CD8-positive, alpha-beta memory T cell (primary cell): Measurements from ENCODE around the gene CHSY3. TPM values are rescaled to one million over a fixed set of nuclear protein-coding genes. Genes with fewer than 3 reads are reported as not detected.

Experiments used
- CTCF ChIA-PET: fragments of 350-600 bp; sonication (Branson Sonifier 250); formaldehyde crosslinking; loops from one replicate; lab custom pipeline; 2021; ENCODE audit warnings: antibody characterized with exemption; lab: Charles Lee
- POLR2A ChIA-PET: fragments of 350-600 bp; sonication (Branson Sonifier 250); formaldehyde crosslinking; loops from one replicate; lab custom pipeline; 2021; ENCODE audit warnings: antibody characterized with exemption; lab: Charles Lee
- DNase-seq, 5 donors: peaks; one replicate each; pipeline versions ENCODE4 v3.0.0 to v3.0.0-alpha.2; 2020 to 2022; ENCODE audit warnings: mixed read lengths in 1 of 5
- H3K27ac ChIP-seq: one replicate; pipeline ENCODE4 v1.7.0; 2013; ENCODE audit warnings: low read depth, mild to moderate bottlenecking, low read length, moderate library complexity
- H3K27me3 ChIP-seq: 2 replicates; pipeline ENCODE4 v1.7.0; 2013; ENCODE audit warnings: low read length, mild to moderate bottlenecking; ENCODE audit not compliant: insufficient read depth, poor library complexity, severe bottlenecking
- H3K36me3 ChIP-seq: 2 replicates; pipeline ENCODE4 v1.7.0; 2013; ENCODE audit warnings: mild to moderate bottlenecking, low read length, moderate library complexity; ENCODE audit not compliant: insufficient read depth
- H3K4me1 ChIP-seq: 2 replicates; pipeline ENCODE4 v1.7.0; 2013; ENCODE audit warnings: mild to moderate bottlenecking, low read length, moderate library complexity; ENCODE audit not compliant: insufficient read depth
- H3K4me3 ChIP-seq: 2 replicates; pipeline ENCODE4 v1.7.0; 2013; ENCODE audit warnings: mild to moderate bottlenecking, low read length
- H3K9me3 ChIP-seq: 2 replicates; pipeline ENCODE4 v1.7.0; 2013; ENCODE audit warnings: mild to moderate bottlenecking, low read length
- H3K27ac Mint-ChIP-seq, 8 donors: one replicate each; pipeline ENCODE4 v1.8.0; 2020 to 2021; ENCODE audit warnings: mixed read lengths in 8 of 8, mild to moderate bottlenecking in 6 of 8, inconsistent platforms in 3 of 8, moderate library complexity in 3 of 8
- H3K27me3 Mint-ChIP-seq, 2 donors: one replicate each; pipeline ENCODE4 v1.8.0; 2020 to 2021; ENCODE audit warnings: mixed read lengths in 2 of 2, mild to moderate bottlenecking in 1 of 2, moderate library complexity in 1 of 2
- H3K36me3 Mint-ChIP-seq, 3 donors: one replicate each; pipeline ENCODE4 v1.8.0; 2020 to 2021; ENCODE audit warnings: mixed read lengths in 3 of 3, inconsistent platforms in 1 of 3, mild to moderate bottlenecking in 1 of 3
- H3K4me1 Mint-ChIP-seq, 3 donors: one replicate each; pipeline ENCODE4 v1.8.0; 2020 to 2021; ENCODE audit warnings: mixed read lengths in 3 of 3, inconsistent platforms in 1 of 3, mild to moderate bottlenecking in 1 of 3
- H3K4me3 Mint-ChIP-seq, 7 donors: one replicate each; pipeline ENCODE4 v1.8.0; 2020 to 2021; ENCODE audit warnings: mixed read lengths in 7 of 7, mild to moderate bottlenecking in 6 of 7, moderate library complexity in 4 of 7, inconsistent platforms in 2 of 7
- H3K9me3 Mint-ChIP-seq, 5 donors: one replicate each; pipeline ENCODE4 v1.8.0; 2020 to 2022; ENCODE audit warnings: mixed read lengths in 5 of 5, mild to moderate bottlenecking in 3 of 5, moderate library complexity in 2 of 5, inconsistent platforms in 1 of 5
- polyA plus RNA-seq: library from polyadenylated mRNA; unstranded; fragments of 300-500 nt; fragmentation: Illumina TruSeq; gene quantifications from one replicate; pipeline ENCODE4 v1.2.3, GENCODE V29; 2021
- total RNA-seq, 2 experiments: library from RNA; stranded (reverse); gene quantifications; one replicate each; pipeline ENCODE4 v1.2.3, GENCODE V29; 2021

CHSY3 gene
- total and polyA plus RNA-seq, 3 experiments from 2014 or later, result not detected

DNA sequence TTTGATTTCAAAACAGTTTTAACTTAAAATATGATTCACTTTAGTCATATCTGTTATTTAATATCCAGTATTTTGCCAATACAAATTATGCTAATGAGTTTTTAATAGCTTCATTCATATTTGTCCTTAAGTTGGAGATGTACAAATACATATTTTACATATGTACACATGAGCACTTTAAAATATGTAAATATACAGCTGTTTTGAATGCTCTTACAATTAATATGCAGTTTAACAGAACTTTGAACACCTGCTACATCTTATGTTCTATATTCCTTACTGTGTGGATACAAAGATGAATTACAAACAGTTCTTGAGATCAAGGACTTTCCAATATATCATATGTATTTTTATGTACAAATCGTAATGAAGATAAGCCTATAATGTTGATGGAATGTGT is 74.0 kb downstream of the CHSY3 start:
- Histone ChIP-seq H3K27me3 (no peaks in the 10 kb centered on the region), H3K27ac (no peak overlapping the region), H3K9me3 (no peaks in the 10 kb centered on the region), H3K4me1 (no peaks in the 10 kb centered on the region), H3K36me3 (no peaks in the 10 kb centered on the region), H3K4me3 (no peak overlapping the region)
- peaks cover 0 to 4% (median 2%) of the 10 kb centered on the region in 5 donors for H3K9me3 Mint-ChIP-seq
- H3K4me3 Mint-ChIP-seq, result no peak overlapping the region
- H3K27ac Mint-ChIP-seq, result no peak overlapping the region
- H3K27me3 Mint-ChIP-seq, result no peaks in the 10 kb centered on the region
- POLR2A ChIA-PET, result no interaction called here
- no peaks in the 10 kb centered on the region for H3K36me3 Mint-ChIP-seq
- no peaks in the 10 kb centered on the region for H3K4me1 Mint-ChIP-seq
- CTCF ChIA-PET, result no interaction called here
- no peak for DNase-seq

DNA sequence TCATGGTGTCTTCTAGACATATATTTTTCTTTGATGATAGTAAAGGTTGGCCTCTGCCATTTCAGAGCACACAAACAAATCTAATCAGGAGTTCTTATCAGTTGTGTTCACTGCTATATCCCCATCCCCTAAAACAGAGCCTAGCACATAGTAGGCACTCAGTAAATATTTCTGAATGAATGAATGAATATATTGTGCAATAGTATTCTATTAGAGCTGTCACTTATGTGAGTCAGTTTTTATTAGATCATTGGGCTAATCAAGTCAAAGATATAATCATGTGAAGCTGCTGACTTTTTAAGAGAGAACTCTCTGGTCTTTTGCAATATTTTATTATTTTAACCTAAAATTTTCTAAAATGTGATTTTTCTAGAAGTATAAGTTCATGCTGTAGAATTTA is 84.2 kb downstream of the CHSY3 start:
- H3K4me3 ChIP-seq, result no peak overlapping the region
- H3K27me3 ChIP-seq, result no peaks in the 10 kb centered on the region
- ChIA-PET CTCF (no interaction called here), POLR2A (no interaction called here)
- H3K9me3 ChIP-seq, result no peaks in the 10 kb centered on the region
- H3K4me1 ChIP-seq, result no peaks in the 10 kb centered on the region
- H3K27me3 Mint-ChIP-seq, result peaks cover 0 to 1% of the 10 kb centered on the region in 2 donors
- peaks cover 0 to 1% (median 0%) of the 10 kb centered on the region in 3 donors for H3K36me3 Mint-ChIP-seq
- H3K27ac ChIP-seq, result no peak overlapping the region
- DNase-seq, result no peak
- H3K9me3 Mint-ChIP-seq, result peaks cover 13 to 28% (median 18%) of the 10 kb centered on the region in 5 donors
- H3K36me3 ChIP-seq, result no peaks in the 10 kb centered on the region
- H3K4me3 Mint-ChIP-seq, result no peak overlapping the region
- H3K27ac Mint-ChIP-seq, result no peak overlapping the region
- H3K4me1 Mint-ChIP-seq, result no peaks in the 10 kb centered on the region

- H3K36me3 Mint-ChIP-seq, result no peaks in the 10 kb centered on the region
- H3K4me3 Mint-ChIP-seq, result no peak overlapping the region
- Histone ChIP-seq H3K9me3 (no peaks in the 10 kb centered on the region), H3K36me3 (no peaks in the 10 kb centered on the region), H3K27me3 (no peaks in the 10 kb centered on the region), H3K27ac (no peak overlapping the region), H3K4me3 (no peak overlapping the region), H3K4me1 (no peaks in the 10 kb centered on the region)
- DNase-seq, result no peak
- H3K9me3 Mint-ChIP-seq, result peaks cover 4 to 10% (median 5%) of the 10 kb centered on the region in 5 donors
- CTCF ChIA-PET, result no interaction called here
- H3K27ac Mint-ChIP-seq, result no peak overlapping the region
- H3K27me3 Mint-ChIP-seq, result peaks cover 0 to 5% of the 10 kb centered on the region in 2 donors
- POLR2A ChIA-PET, result no interaction called here
- H3K4me1 Mint-ChIP-seq, result no peaks in the 10 kb centered on the region
Observed at GRCh38 chr5:129991780-129992179, 87.5 kb downstream of the CHSY3 start.

GRCh38 chr5:129996896-129997295 is 92.6 kb downstream of the CHSY3 start:
- no peaks in the 10 kb centered on the region for H3K36me3 Mint-ChIP-seq

GRCh38 chr5:130000460-130000859 is 96.2 kb downstream of the CHSY3 start:
- POLR2A ChIA-PET, result no interaction called here

More at GRCh38 chr5:129996896-129997295, 92.6 kb downstream of the CHSY3 start:
- no peak overlapping the region for H3K4me3 ChIP-seq
- no peaks in the 10 kb centered on the region for H3K27me3 ChIP-seq
- POLR2A ChIA-PET, result no interaction called here
- H3K9me3 Mint-ChIP-seq, result peaks cover 0 to 8% (median 3%) of the 10 kb centered on the region in 5 donors
- peaks cover 0 to 4% of the 10 kb centered on the region in 2 donors for H3K27me3 Mint-ChIP-seq
- DNase-seq, result no peak
- no peak overlapping the region for H3K27ac Mint-ChIP-seq
- no peaks in the 10 kb centered on the region for H3K4me1 Mint-ChIP-seq
- H3K36me3 ChIP-seq, result no peaks in the 10 kb centered on the region
- no peaks in the 10 kb centered on the region for H3K9me3 ChIP-seq
- H3K4me1 ChIP-seq, result no peaks in the 10 kb centered on the region
- no peak overlapping the region for H3K4me3 Mint-ChIP-seq
- no peak overlapping the region for H3K27ac ChIP-seq
- CTCF ChIA-PET, result no interaction called here

DNA sequence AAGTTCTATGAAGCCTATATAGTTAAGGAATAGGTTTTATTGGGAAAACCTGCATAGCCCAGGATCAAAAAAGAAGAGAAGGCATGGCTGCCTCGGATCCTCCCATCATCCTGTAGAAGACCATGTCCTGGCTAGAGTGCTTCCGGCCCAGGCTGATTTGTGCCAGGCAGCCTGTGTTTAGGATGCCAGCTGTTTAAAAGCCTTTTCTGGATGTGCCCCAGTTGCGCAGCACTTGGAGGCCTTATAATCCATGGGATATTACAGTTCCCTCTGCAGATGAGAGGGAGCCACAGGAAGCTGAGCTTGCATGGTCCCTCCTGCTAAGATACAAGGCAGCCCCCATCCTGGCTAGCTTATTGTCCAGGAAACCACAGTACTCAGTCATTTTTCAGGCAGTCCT is 97.9 kb downstream of the CHSY3 start:
- CTCF ChIA-PET, result no interaction called here
- Mint-ChIP-seq H3K4me3 (no peak overlapping the region), H3K36me3 (no peaks in the 10 kb centered on the region), H3K27ac (no peak overlapping the region), H3K27me3 (no peaks in the 10 kb centered on the region), H3K9me3 (peaks cover 0 to 4% (median 3%) of the 10 kb centered on the region in 5 donors), H3K4me1 (no peaks in the 10 kb centered on the region)
- Histone ChIP-seq H3K36me3 (no peaks in the 10 kb centered on the region), H3K4me3 (no peak overlapping the region), H3K27me3 (no peaks in the 10 kb centered on the region), H3K9me3 (no peaks in the 10 kb centered on the region), H3K4me1 (no peaks in the 10 kb centered on the region), H3K27ac (no peak overlapping the region)
- no peak for DNase-seq
- POLR2A ChIA-PET, result no interaction called here

More at GRCh38 chr5:130000460-130000859, 96.2 kb downstream of the CHSY3 start:
- H3K36me3 ChIP-seq, result no peaks in the 10 kb centered on the region
- H3K4me3 ChIP-seq, result no peak overlapping the region
- Mint-ChIP-seq H3K36me3 (no peaks in the 10 kb centered on the region), H3K9me3 (peaks cover 0 to 7% (median 3%) of the 10 kb centered on the region in 5 donors), H3K27me3 (peaks cover 0 to 1% of the 10 kb centered on the region in 2 donors), H3K4me1 (no peaks in the 10 kb centered on the region), H3K27ac (no peak overlapping the region), H3K4me3 (no peak overlapping the region)
- H3K27ac ChIP-seq, result no peak overlapping the region
- DNase-seq, result no peak
- no peaks in the 10 kb centered on the region for H3K4me1 ChIP-seq
- no peaks in the 10 kb centered on the region for H3K27me3 ChIP-seq
- CTCF ChIA-PET, result no interaction called here
- no peaks in the 10 kb centered on the region for H3K9me3 ChIP-seq

DNA sequence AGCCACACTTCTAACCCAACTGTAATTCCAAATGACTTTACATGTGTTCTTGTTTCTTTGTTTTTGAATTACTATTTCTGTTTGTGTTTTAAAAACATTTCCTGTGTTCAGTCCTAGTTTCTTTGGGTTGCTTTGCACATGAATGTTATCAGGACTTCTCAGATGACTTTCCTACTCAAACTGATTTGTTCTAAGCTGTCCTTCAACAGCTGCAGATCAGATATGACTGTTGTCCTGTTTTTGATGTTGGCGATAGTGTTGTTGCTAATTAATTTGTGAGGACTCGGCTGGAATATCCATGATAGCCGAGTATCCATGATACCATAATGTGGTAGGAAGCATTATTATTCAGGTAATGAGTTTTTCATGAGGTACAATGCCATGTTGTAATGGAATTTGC is 98.6 kb downstream of the CHSY3 start:
- H3K4me1 ChIP-seq, result no peaks in the 10 kb centered on the region
- ChIA-PET POLR2A (no interaction called here), CTCF (no interaction called here)
- H3K27me3 Mint-ChIP-seq, result no peaks in the 10 kb centered on the region
- H3K27ac Mint-ChIP-seq, result no peak overlapping the region
- no peak for DNase-seq
- no peaks in the 10 kb centered on the region for H3K9me3 ChIP-seq
- no peak overlapping the region for H3K27ac ChIP-seq
- H3K4me3 Mint-ChIP-seq, result no peak overlapping the region
- H3K36me3 ChIP-seq, result no peaks in the 10 kb centered on the region
- peaks cover 0 to 4% (median 3%) of the 10 kb centered on the region in 5 donors for H3K9me3 Mint-ChIP-seq
- no peaks in the 10 kb centered on the region for H3K4me1 Mint-ChIP-seq
- no peak overlapping the region for H3K4me3 ChIP-seq
- no peaks in the 10 kb centered on the region for H3K27me3 ChIP-seq
- H3K36me3 Mint-ChIP-seq, result no peaks in the 10 kb centered on the region

- no peak overlapping the region for H3K4me3 Mint-ChIP-seq
- peaks cover 0 to 27% (median 7%) of the 10 kb centered on the region in 5 donors for H3K9me3 Mint-ChIP-seq
- POLR2A ChIA-PET, result no interaction called here
- no peak overlapping the region for H3K27ac Mint-ChIP-seq
- H3K36me3 ChIP-seq, result no peaks in the 10 kb centered on the region
- H3K4me3 ChIP-seq, result no peak overlapping the region
- no peaks in the 10 kb centered on the region for H3K4me1 Mint-ChIP-seq
- H3K4me1 ChIP-seq, result no peaks in the 10 kb centered on the region
- CTCF ChIA-PET, result no interaction called here
- H3K36me3 Mint-ChIP-seq, result no peaks in the 10 kb centered on the region
- no peak overlapping the region for H3K27ac ChIP-seq
- peaks cover 0 to 1% of the 10 kb centered on the region in 2 donors for H3K27me3 Mint-ChIP-seq
- no peaks in the 10 kb centered on the region for H3K27me3 ChIP-seq
- no peak for DNase-seq
- no peaks in the 10 kb centered on the region for H3K9me3 ChIP-seq
Observed at GRCh38 chr5:130011986-130012385, 107.7 kb downstream of the CHSY3 start.
